H1 (cell line): ENCODE measurements around the gene OTX2.

Source experiments
- ASH2L ChIP-seq: fragments of 200-600, 300-600 bp; sonication (generic); IDR thresholded peaks from one replicate; pipeline ENCODE4 v1.7.1; 2017; ENCODE audit warnings: low read length
- ATF3 ChIP-seq: IDR thresholded peaks from 2 replicates; pipeline ENCODE4 v1.6.1; 2011; ENCODE audit warnings: low read depth, mild to moderate bottlenecking, low read length; ENCODE audit not compliant: insufficient read depth
- EZH2 ChIP-seq: fragments of 200-600 bp; sonication (generic); IDR thresholded peaks from 2 replicates; pipeline ENCODE4 v1.7.1; 2012; ENCODE audit warnings: low read depth, mild to moderate bottlenecking, moderate library complexity, low read length, inconsistent platforms; ENCODE audit not compliant: severe bottlenecking
- GABPA ChIP-seq: IDR thresholded peaks from 2 replicates; pipeline ENCODE4 v1.6.1; 2011; ENCODE audit warnings: mild to moderate bottlenecking, low read length, moderate library complexity, borderline replicate concordance; ENCODE audit not compliant: insufficient read depth
- JUN ChIP-seq: IDR thresholded peaks from 2 replicates; pipeline ENCODE4 v1.6.1; 2011; ENCODE audit warnings: low read depth, mild to moderate bottlenecking, improper control_type of control experiment, low read length
- POLR2A ChIP-seq, 2 experiments: IDR thresholded peaks; 1 replicate in 1 of 2; 2 replicates in 1 of 2; pipeline ENCODE4 v1.6.1; 2011; ENCODE audit warnings: low read depth in 2 of 2, low read length in 2 of 2, mild to moderate bottlenecking in 2 of 2; ENCODE audit errors: control extremely low read depth in 1 of 2
- POLR2AphosphoS5 ChIP-seq: IDR thresholded peaks from 2 replicates; pipeline ENCODE4 v1.6.1; 2011; ENCODE audit warnings: low read depth, low read length
- SUZ12 ChIP-seq: fragments of 200-600 bp; sonication (generic); IDR thresholded peaks from 2 replicates; pipeline ENCODE4 v1.6.1; 2012; ENCODE audit warnings: mild to moderate bottlenecking, inconsistent platforms, low read length, moderate library complexity, mixed read lengths
- TCF12 ChIP-seq: IDR thresholded peaks from 2 replicates; pipeline ENCODE4 v1.6.1; 2011; ENCODE audit warnings: low read depth, mild to moderate bottlenecking, low read length
- TF ChIP-seq, protein P1 (sequence below), 3 experiments: IDR thresholded peaks; 1 replicate in 2 of 3; 2 replicates in 1 of 3; pipeline versions ENCODE4 v1.5.1 to v1.6.1; 2011; ENCODE audit warnings: low read length in 3 of 3, mild to moderate bottlenecking in 3 of 3, inconsistent platforms in 2 of 3, low read depth in 1 of 3, moderate library complexity in 1 of 3; ENCODE audit not compliant: insufficient read depth in 1 of 3; ENCODE audit errors: control extremely low read depth in 1 of 3

- TF ChIP-seq TCF12 (no peak), EZH2 (no peak), POLR2AphosphoS5 (no peak), GABPA (no peak), ASH2L (no peak), JUN (no peak), ATF3 (no peak), POLR2A (IDR thresholded peaks at IDR 0.05; ENCODE audit: control extremely low read depth in 1 of 2, low read depth in 2 of 2, low read length in 2 of 2) (no peak), SUZ12 (peak; percentile 2; the same call in 1 of the 2 replicates)
- TF ChIP-seq, protein P1, sequence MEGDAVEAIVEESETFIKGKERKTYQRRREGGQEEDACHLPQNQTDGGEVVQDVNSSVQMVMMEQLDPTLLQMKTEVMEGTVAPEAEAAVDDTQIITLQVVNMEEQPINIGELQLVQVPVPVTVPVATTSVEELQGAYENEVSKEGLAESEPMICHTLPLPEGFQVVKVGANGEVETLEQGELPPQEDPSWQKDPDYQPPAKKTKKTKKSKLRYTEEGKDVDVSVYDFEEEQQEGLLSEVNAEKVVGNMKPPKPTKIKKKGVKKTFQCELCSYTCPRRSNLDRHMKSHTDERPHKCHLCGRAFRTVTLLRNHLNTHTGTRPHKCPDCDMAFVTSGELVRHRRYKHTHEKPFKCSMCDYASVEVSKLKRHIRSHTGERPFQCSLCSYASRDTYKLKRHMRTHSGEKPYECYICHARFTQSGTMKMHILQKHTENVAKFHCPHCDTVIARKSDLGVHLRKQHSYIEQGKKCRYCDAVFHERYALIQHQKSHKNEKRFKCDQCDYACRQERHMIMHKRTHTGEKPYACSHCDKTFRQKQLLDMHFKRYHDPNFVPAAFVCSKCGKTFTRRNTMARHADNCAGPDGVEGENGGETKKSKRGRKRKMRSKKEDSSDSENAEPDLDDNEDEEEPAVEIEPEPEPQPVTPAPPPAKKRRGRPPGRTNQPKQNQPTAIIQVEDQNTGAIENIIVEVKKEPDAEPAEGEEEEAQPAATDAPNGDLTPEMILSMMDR (IDR thresholded peaks at IDR 0.05; ENCODE audit: control extremely low read depth in 1 of 3, insufficient read depth in 1 of 3, low read depth in 1 of 3, low read length in 3 of 3) = no peak
These were observed 4.9 kb upstream of the OTX2 start for GRCh38 chr14:56814969-56815700.
